ENCODE data around the gene ABI2.

ABI2 gene

DNA sequence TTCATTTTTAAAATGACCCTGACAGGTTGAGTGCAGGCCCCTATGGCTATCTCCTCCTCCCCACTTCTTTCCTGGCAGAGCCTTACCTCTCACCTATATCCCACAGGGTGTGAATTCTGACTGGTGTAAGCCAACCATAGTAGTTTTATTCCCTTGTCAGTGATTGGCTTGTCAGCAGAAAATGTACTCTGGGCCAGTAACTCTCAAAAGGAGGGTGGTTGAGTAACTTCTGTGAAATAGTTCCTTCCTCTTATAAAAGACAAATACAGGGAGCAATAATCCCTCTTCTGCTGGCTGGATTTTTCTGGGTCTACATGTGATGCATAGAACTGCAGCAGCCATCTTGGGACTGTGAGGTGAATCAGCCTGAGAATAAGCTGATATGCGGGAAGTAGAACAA, 123.5 kb downstream of the ABI2 start:
- Histone ChIP-seq H3K4me1 (ENCODE audit: control insufficient read depth, insufficient read depth, low read length) (peaks cover 36% of the 10 kb centered on the region), H3K36me3 (ENCODE audit: insufficient read depth, low read length) (peaks cover 93% of the 10 kb centered on the region), H3K9me3 (replicated peaks; ENCODE audit: low read length) (no peaks in the 10 kb centered on the region), H3K4me2 (ENCODE audit: low read length) (no peak overlapping the region), H3K4me3 (ENCODE audit: low read length) (no peak overlapping the region), H3K27me3 (ENCODE audit: control insufficient read depth, insufficient read depth, low read length) (no peaks in the 10 kb centered on the region), H3K9ac (ENCODE audit: low read depth, low read length) (peak overlapping the region; percentile 15)

GRCh38 chr2:203453858-203454451, 125.8 kb downstream of the ABI2 start:
- H3K9me3 ChIP-seq (replicated peaks; ENCODE audit: low read length): no peaks in the 10 kb centered on the region
- H3K4me2 ChIP-seq (ENCODE audit: low read length): no peak overlapping the region
- peaks cover 32% of the 10 kb centered on the region for H3K4me1 ChIP-seq (ENCODE audit: control insufficient read depth, insufficient read depth, low read length)
- no peaks in the 10 kb centered on the region for H3K27me3 ChIP-seq (ENCODE audit: control insufficient read depth, insufficient read depth, low read length)
- no peak overlapping the region for H3K9ac ChIP-seq (ENCODE audit: low read depth, low read length)
- H3K36me3 ChIP-seq (ENCODE audit: insufficient read depth, low read length): peaks cover 91% of the 10 kb centered on the region
- no peak overlapping the region for H3K4me3 ChIP-seq (ENCODE audit: low read length)

- peaks cover 93% of the 10 kb centered on the region for H3K36me3 ChIP-seq (ENCODE audit: insufficient read depth, low read length)
- H3K9me3 ChIP-seq (replicated peaks; ENCODE audit: low read length): no peaks in the 10 kb centered on the region
- no peak overlapping the region for H3K9ac ChIP-seq (ENCODE audit: low read depth, low read length)
- H3K27me3 ChIP-seq (ENCODE audit: control insufficient read depth, insufficient read depth, low read length): no peaks in the 10 kb centered on the region
- no peak overlapping the region for H3K4me3 ChIP-seq (ENCODE audit: low read length)
- H3K4me2 ChIP-seq (ENCODE audit: low read length): no peak overlapping the region
- peaks cover 31% of the 10 kb centered on the region for H3K4me1 ChIP-seq (ENCODE audit: control insufficient read depth, insufficient read depth, low read length)
Measured at GRCh38 chr2:203455209-203455608, 127.0 kb downstream of the ABI2 start.

DNA sequence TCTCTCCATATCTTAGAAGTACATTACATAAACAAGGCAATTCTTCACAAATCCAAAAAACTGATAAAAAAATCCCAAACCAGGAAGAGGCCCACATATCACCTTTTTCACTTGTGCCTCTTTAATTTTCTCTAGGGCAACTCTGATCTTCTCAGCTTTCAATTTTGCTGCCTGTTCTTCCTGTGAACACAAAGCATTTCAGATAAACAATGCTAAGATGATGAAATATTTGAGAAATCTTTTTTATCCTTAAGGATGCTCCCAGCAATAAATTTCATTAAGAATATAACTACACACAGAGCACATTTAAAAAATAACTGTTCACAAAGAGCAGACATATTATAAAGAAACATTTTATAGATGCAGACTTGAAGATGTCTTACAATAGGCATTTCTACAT, 133.6 kb downstream of the ABI2 start:
- Histone ChIP-seq H3K4me2 (ENCODE audit: low read length) (no peak overlapping the region), H3K4me1 (ENCODE audit: control insufficient read depth, insufficient read depth, low read length) (peaks cover 10% of the 10 kb centered on the region), H3K4me3 (ENCODE audit: low read length) (no peak overlapping the region), H3K27me3 (ENCODE audit: control insufficient read depth, insufficient read depth, low read length) (no peaks in the 10 kb centered on the region), H3K9ac (ENCODE audit: low read depth, low read length) (no peak overlapping the region), H3K36me3 (ENCODE audit: insufficient read depth, low read length) (peaks cover 84% of the 10 kb centered on the region), H3K9me3 (replicated peaks; ENCODE audit: low read length) (no peaks in the 10 kb centered on the region)

DNA sequence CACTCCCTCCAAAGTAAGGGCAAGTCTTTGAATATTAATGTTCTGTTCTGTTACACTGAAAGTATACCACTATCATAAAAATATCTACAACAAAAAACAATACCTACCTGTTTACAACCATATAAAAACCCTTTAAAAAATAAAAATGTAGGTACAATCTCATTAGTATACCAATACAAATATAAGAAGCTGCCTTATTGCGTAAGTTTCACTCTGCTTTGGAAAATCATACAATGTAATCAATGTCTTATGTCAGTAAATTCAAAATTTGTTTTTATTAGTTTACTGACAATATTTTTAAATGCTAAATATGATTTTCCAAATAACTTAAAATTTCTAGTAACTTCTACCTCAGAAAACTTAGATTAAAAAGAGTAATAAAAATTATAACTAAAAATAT, 134.1 kb downstream of the ABI2 start:
- H3K4me1 ChIP-seq (ENCODE audit: control insufficient read depth, insufficient read depth, low read length): peaks cover 10% of the 10 kb centered on the region
- no peaks in the 10 kb centered on the region for H3K9me3 ChIP-seq (replicated peaks; ENCODE audit: low read length)
- no peak overlapping the region for H3K4me3 ChIP-seq (ENCODE audit: low read length)
- H3K36me3 ChIP-seq (ENCODE audit: insufficient read depth, low read length): peaks cover 85% of the 10 kb centered on the region
- H3K9ac ChIP-seq (ENCODE audit: low read depth, low read length): no peak overlapping the region
- no peaks in the 10 kb centered on the region for H3K27me3 ChIP-seq (ENCODE audit: control insufficient read depth, insufficient read depth, low read length)
- H3K4me2 ChIP-seq (ENCODE audit: low read length): no peak overlapping the region

- Histone ChIP-seq H3K27me3 (ENCODE audit: control insufficient read depth, insufficient read depth, low read length) (no peaks in the 10 kb centered on the region), H3K9ac (ENCODE audit: low read depth, low read length) (no peak overlapping the region), H3K9me3 (replicated peaks; ENCODE audit: low read length) (no peaks in the 10 kb centered on the region), H3K4me1 (ENCODE audit: control insufficient read depth, insufficient read depth, low read length) (peaks cover 10% of the 10 kb centered on the region), H3K4me2 (ENCODE audit: low read length) (no peak overlapping the region), H3K4me3 (ENCODE audit: low read length) (no peak overlapping the region), H3K36me3 (ENCODE audit: insufficient read depth, low read length) (peaks cover 83% of the 10 kb centered on the region)
Measured at GRCh38 chr2:203463266-203463678, 135.1 kb downstream of the ABI2 start.

- H3K36me3 ChIP-seq (ENCODE audit: insufficient read depth, low read length): peaks cover 81% of the 10 kb centered on the region
- no peaks in the 10 kb centered on the region for H3K9me3 ChIP-seq (replicated peaks; ENCODE audit: low read length)
- no peaks in the 10 kb centered on the region for H3K4me1 ChIP-seq (ENCODE audit: control insufficient read depth, insufficient read depth, low read length)
- H3K9ac ChIP-seq (ENCODE audit: low read depth, low read length): no peak overlapping the region
- H3K27me3 ChIP-seq (ENCODE audit: control insufficient read depth, insufficient read depth, low read length): no peaks in the 10 kb centered on the region
- no peak overlapping the region for H3K4me3 ChIP-seq (ENCODE audit: low read length)
- no peak overlapping the region for H3K4me2 ChIP-seq (ENCODE audit: low read length)
Measured at GRCh38 chr2:203469546-203469945, 141.4 kb downstream of the ABI2 start.

GRCh38 chr2:203470371-203470770, 142.2 kb downstream of the ABI2 start:
- Histone ChIP-seq H3K9ac (ENCODE audit: low read depth, low read length) (no peak overlapping the region), H3K27me3 (ENCODE audit: control insufficient read depth, insufficient read depth, low read length) (no peaks in the 10 kb centered on the region), H3K4me2 (ENCODE audit: low read length) (no peak overlapping the region), H3K4me1 (ENCODE audit: control insufficient read depth, insufficient read depth, low read length) (no peaks in the 10 kb centered on the region), H3K36me3 (ENCODE audit: insufficient read depth, low read length) (peaks cover 72% of the 10 kb centered on the region), H3K4me3 (ENCODE audit: low read length) (no peak overlapping the region), H3K9me3 (replicated peaks; ENCODE audit: low read length) (no peaks in the 10 kb centered on the region)

GRCh38 chr2:203471323-203471722, 143.1 kb downstream of the ABI2 start:
- H3K36me3 ChIP-seq (ENCODE audit: insufficient read depth, low read length): peaks cover 67% of the 10 kb centered on the region
- H3K4me3 ChIP-seq (ENCODE audit: low read length): no peak overlapping the region
- no peaks in the 10 kb centered on the region for H3K4me1 ChIP-seq (ENCODE audit: control insufficient read depth, insufficient read depth, low read length)
- H3K9me3 ChIP-seq (replicated peaks; ENCODE audit: low read length): no peaks in the 10 kb centered on the region
- no peak overlapping the region for H3K9ac ChIP-seq (ENCODE audit: low read depth, low read length)
- no peak overlapping the region for H3K4me2 ChIP-seq (ENCODE audit: low read length)
- no peaks in the 10 kb centered on the region for H3K27me3 ChIP-seq (ENCODE audit: control insufficient read depth, insufficient read depth, low read length)

GRCh38 chr2:203476881-203477280, 148.7 kb downstream of the ABI2 start:
- Histone ChIP-seq H3K4me2 (ENCODE audit: low read length) (no peak overlapping the region), H3K9ac (ENCODE audit: low read depth, low read length) (no peak overlapping the region), H3K4me3 (ENCODE audit: low read length) (no peak overlapping the region), H3K36me3 (ENCODE audit: insufficient read depth, low read length) (peaks cover 46% of the 10 kb centered on the region), H3K27me3 (ENCODE audit: control insufficient read depth, insufficient read depth, low read length) (no peaks in the 10 kb centered on the region), H3K4me1 (ENCODE audit: control insufficient read depth, insufficient read depth, low read length) (no peaks in the 10 kb centered on the region), H3K9me3 (replicated peaks; ENCODE audit: low read length) (no peaks in the 10 kb centered on the region)

- Histone ChIP-seq H3K4me2 (ENCODE audit: low read length) (no peak overlapping the region), H3K9me3 (replicated peaks; ENCODE audit: low read length) (no peaks in the 10 kb centered on the region), H3K27me3 (ENCODE audit: control insufficient read depth, insufficient read depth, low read length) (no peaks in the 10 kb centered on the region), H3K4me1 (ENCODE audit: control insufficient read depth, insufficient read depth, low read length) (no peaks in the 10 kb centered on the region), H3K4me3 (ENCODE audit: low read length) (no peak overlapping the region), H3K36me3 (ENCODE audit: insufficient read depth, low read length) (peaks cover 70% of the 10 kb centered on the region), H3K9ac (ENCODE audit: low read depth, low read length) (no peak overlapping the region)
Measured at GRCh38 chr2:203480623-203481022, 152.4 kb downstream of the ABI2 start.

- Histone ChIP-seq H3K4me1 (ENCODE audit: control insufficient read depth, insufficient read depth, low read length) (peaks cover 7% of the 10 kb centered on the region), H3K9me3 (replicated peaks; ENCODE audit: low read length) (no peaks in the 10 kb centered on the region), H3K9ac (ENCODE audit: low read depth, low read length) (no peak overlapping the region), H3K27me3 (ENCODE audit: control insufficient read depth, insufficient read depth, low read length) (no peaks in the 10 kb centered on the region), H3K4me3 (ENCODE audit: low read length) (no peak overlapping the region), H3K4me2 (ENCODE audit: low read length) (no peak overlapping the region), H3K36me3 (ENCODE audit: insufficient read depth, low read length) (peaks cover 80% of the 10 kb centered on the region)
Measured at GRCh38 chr2:203484266-203485112, 156.3 kb downstream of the ABI2 start.
